GM12878 (cell line): ENCODE data around the gene TBKBP1. TPM values are rescaled to one million over a fixed set of nuclear protein-coding genes. Genes with fewer than 3 reads are reported as not detected.

ENCODE experiments used
- CBFB ChIP-seq: IDR thresholded peaks from 2 replicates; pipeline ENCODE4 v1.6.1; 2016; ENCODE audit warnings: antibody characterized with exemption, low read depth
- CREM ChIP-seq: IDR thresholded peaks from 2 replicates; pipeline ENCODE4 v1.6.1; 2014; ENCODE audit warnings: antibody characterized with exemption, low read depth
- EGR1 ChIP-seq, 2 experiments: IDR thresholded peaks; 1 replicate in 1 of 2; 2 replicates in 1 of 2; pipeline ENCODE4 v1.6.1; 2011 to 2012; ENCODE audit warnings: low read depth in 2 of 2, low read length in 2 of 2, borderline replicate concordance in 1 of 2, mild to moderate bottlenecking in 1 of 2, moderate library complexity in 1 of 2
- HCFC1 ChIP-seq: fragments of 150-350 bp; IDR thresholded peaks from 2 replicates; pipeline ENCODE4 v1.6.1; 2014; ENCODE audit warnings: low read length
- IRF4 ChIP-seq: IDR thresholded peaks from 2 replicates; pipeline ENCODE4 v1.6.1; 2011; ENCODE audit warnings: low read depth, low read length
- NR2F1 ChIP-seq: fragments of 450-650 bp; conservative IDR thresholded peaks from 2 replicates; pipeline ENCODE4 v1.6.1; 2017; ENCODE audit warnings: mild to moderate bottlenecking
- POLR2A ChIP-seq: IDR thresholded peaks from 2 replicates; pipeline ENCODE4 v1.6.1; 2011; ENCODE audit warnings: low read depth, mild to moderate bottlenecking, low read length
- RB1 ChIP-seq: fragments of 450-650 bp; formaldehyde crosslinking; IDR thresholded peaks from 2 replicates; pipeline ENCODE4 v1.6.1; 2017; ENCODE audit warnings: mild to moderate bottlenecking, borderline replicate concordance
- SP1 ChIP-seq: IDR thresholded peaks from one replicate; pipeline ENCODE4 v1.6.1; 2011; ENCODE audit warnings: low read depth, low read length
- SPI1 ChIP-seq: IDR thresholded peaks from 2 replicates; pipeline ENCODE4 v1.6.1; 2011; ENCODE audit warnings: low read depth, mild to moderate bottlenecking, low read length, moderate library complexity, borderline replicate concordance; ENCODE audit not compliant: insufficient read depth
- SREBF2 ChIP-seq: IDR thresholded peaks from 2 replicates; pipeline ENCODE4 v1.6.1; 2012; ENCODE audit warnings: mild to moderate bottlenecking, low read length
- TARDBP ChIP-seq: IDR thresholded peaks from 2 replicates; pipeline ENCODE4 v1.6.1; 2016; ENCODE audit warnings: borderline replicate concordance
- TBL1XR1 ChIP-seq: IDR thresholded peaks from 2 replicates; pipeline ENCODE4 v1.6.1; 2012; ENCODE audit warnings: low read depth, low read length, improper control_type of control experiment
- ZNF207 ChIP-seq: fragments of 450-650 bp; IDR thresholded peaks from 2 replicates; pipeline ENCODE4 v1.6.1; 2014; ENCODE audit warnings: antibody characterized with exemption, mild to moderate bottlenecking, borderline replicate concordance
- polyA plus RNA-seq, 11 experiments: library from polyadenylated mRNA; depleted of rRNA in 4 of 11; unstranded in 6 of 11; stranded (reverse) in 5 of 11; fragments of >200 nt; fragmentation: Nextera tagmentation in 4 of 11; fragmentation: Illumina TruSeq in 1 of 11; extraction: Ambion mirVana in 4 of 11; extraction: Trizol in 1 of 11; gene quantifications; 1 replicate in 1 of 11; 2 replicates in 10 of 11; pipeline versions ENCODE4 v1.2.1 to v1.2.3, GENCODE V29; 2011 to 2016; ENCODE audit warnings: inconsistent platforms in 2 of 11, missing spikeins in 2 of 11, low read depth in 1 of 11
- total RNA-seq, 4 experiments: library from RNA; depleted of rRNA in 3 of 4; stranded (reverse); fragments of >200 nt in 3 of 4; fragmentation: Illumina TruSeq in 1 of 4; extraction: Trizol in 1 of 4; gene quantifications; 2 replicates each; pipeline versions ENCODE4 v1.2.1 to v1.2.3, GENCODE V29; 2013 to 2021
- TF ChIP-seq, protein P1 (sequence below): IDR thresholded peaks from 2 replicates; pipeline ENCODE4 v1.6.1; 2012; ENCODE audit warnings: low read depth, low read length, improper control_type of control experiment
- TF ChIP-seq, protein P2 (sequence below): fragments of 450-650 bp; IDR thresholded peaks from 2 replicates; pipeline ENCODE4 v1.6.1; 2017; ENCODE audit warnings: mild to moderate bottlenecking, moderate library complexity
- TF ChIP-seq, protein P3 (sequence below): fragments of 150-350 bp; IDR thresholded peaks from 2 replicates; pipeline ENCODE4 v1.6.1; 2014; ENCODE audit warnings: mild to moderate bottlenecking, low read depth, low read length
- TF ChIP-seq, protein P4 (sequence below): IDR thresholded peaks from 2 replicates; pipeline ENCODE4 v1.6.1; 2011; ENCODE audit warnings: borderline replicate concordance, low read depth, mild to moderate bottlenecking, moderate library complexity, low read length; ENCODE audit not compliant: insufficient read depth, poor library complexity, severe bottlenecking
- TF ChIP-seq, protein P5 (sequence below): fragments of 450-650 bp; formaldehyde crosslinking; IDR thresholded peaks from 2 replicates; pipeline ENCODE4 v1.4.0; 2020; ENCODE audit warnings: mild to moderate bottlenecking, moderate library complexity

The TBKBP1 gene
- total and polyA plus RNA-seq, 10 of the 15 experiments (the other 5 are each of a cell fraction or from before 2014, with no cell fraction given): 0.11 to 2.7 (median 0.74) TPM; not detected in 3

DNA sequence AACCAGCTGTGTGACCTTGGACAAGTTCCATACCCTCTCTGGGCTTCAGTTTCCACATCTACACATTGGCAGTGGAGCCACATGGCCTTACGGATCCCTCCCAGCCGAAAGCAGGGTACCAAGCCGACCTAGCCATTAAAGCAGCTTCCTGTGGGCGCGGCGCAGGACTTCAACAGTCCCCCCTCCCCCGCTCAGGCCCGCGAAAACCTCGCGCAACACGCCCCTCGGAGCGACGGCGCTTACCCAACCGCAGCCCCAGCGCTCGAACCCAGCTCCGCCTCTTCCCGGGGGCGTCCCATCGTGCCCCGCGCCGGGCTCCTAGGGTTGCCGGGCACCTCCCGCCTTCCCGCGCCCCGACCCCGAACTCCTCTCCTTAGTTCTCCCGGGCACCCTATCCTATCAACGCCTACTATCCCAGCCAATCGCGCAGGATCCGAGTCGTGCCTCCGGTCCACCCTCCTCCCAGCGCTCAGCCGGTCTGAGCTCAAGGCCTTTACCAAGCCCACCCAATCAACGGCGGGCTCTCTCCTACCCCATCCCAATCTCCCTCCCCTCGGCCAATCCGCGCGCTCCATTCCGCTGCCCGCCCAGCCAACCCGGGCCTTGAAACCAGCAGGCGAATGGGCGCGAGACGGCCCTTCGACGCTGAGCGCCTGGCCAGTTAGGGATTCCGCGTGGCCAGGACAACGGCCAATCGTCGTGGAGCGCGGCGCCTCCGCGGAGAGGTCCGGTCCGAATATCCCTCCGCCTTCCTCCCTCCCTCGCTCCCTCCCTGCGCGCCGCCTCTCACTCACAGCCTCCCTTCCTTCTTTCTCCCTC is 44.6 kb upstream of the TBKBP1 start, which contains the start of gene KPNB1 (continued):
- TF ChIP-seq, protein P1, sequence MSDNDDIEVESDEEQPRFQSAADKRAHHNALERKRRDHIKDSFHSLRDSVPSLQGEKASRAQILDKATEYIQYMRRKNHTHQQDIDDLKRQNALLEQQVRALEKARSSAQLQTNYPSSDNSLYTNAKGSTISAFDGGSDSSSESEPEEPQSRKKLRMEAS: peak; percentile 82
- TF ChIP-seq TBL1XR1: no peak; the same call in 1 of the 2 replicates
- no peak for TF ChIP-seq SPI1
- peak; percentile 96 for TF ChIP-seq TARDBP
- TF ChIP-seq, protein P2, sequence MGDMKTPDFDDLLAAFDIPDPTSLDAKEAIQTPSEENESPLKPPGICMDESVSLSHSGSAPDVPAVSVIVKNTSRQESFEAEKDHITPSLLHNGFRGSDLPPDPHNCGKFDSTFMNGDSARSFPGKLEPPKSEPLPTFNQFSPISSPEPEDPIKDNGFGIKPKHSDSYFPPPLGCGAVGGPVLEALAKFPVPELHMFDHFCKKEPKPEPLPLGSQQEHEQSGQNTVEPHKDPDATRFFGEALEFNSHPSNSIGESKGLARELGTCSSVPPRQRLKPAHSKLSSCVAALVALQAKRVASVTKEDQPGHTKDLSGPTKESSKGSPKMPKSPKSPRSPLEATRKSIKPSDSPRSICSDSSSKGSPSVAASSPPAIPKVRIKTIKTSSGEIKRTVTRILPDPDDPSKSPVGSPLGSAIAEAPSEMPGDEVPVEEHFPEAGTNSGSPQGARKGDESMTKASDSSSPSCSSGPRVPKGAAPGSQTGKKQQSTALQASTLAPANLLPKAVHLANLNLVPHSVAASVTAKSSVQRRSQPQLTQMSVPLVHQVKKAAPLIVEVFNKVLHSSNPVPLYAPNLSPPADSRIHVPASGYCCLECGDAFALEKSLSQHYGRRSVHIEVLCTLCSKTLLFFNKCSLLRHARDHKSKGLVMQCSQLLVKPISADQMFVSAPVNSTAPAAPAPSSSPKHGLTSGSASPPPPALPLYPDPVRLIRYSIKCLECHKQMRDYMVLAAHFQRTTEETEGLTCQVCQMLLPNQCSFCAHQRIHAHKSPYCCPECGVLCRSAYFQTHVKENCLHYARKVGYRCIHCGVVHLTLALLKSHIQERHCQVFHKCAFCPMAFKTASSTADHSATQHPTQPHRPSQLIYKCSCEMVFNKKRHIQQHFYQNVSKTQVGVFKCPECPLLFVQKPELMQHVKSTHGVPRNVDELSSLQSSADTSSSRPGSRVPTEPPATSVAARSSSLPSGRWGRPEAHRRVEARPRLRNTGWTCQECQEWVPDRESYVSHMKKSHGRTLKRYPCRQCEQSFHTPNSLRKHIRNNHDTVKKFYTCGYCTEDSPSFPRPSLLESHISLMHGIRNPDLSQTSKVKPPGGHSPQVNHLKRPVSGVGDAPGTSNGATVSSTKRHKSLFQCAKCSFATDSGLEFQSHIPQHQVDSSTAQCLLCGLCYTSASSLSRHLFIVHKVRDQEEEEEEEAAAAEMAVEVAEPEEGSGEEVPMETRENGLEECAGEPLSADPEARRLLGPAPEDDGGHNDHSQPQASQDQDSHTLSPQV: no peak
- TF ChIP-seq RB1: peak; percentile 79; the same call in 1 of the 2 replicates
- peak; percentile 74; the same call in 1 of the 2 replicates for TF ChIP-seq IRF4
- peak in 1 of 2 experiments; percentile 90; a peak in 2 of 3 replicates for TF ChIP-seq EGR1 (IDR thresholded peaks at IDR 0.05; ENCODE audit: borderline replicate concordance in 1 of 2, low read depth in 2 of 2, low read length in 2 of 2)
- TF ChIP-seq ZNF207: no peak
- TF ChIP-seq, protein P3, sequence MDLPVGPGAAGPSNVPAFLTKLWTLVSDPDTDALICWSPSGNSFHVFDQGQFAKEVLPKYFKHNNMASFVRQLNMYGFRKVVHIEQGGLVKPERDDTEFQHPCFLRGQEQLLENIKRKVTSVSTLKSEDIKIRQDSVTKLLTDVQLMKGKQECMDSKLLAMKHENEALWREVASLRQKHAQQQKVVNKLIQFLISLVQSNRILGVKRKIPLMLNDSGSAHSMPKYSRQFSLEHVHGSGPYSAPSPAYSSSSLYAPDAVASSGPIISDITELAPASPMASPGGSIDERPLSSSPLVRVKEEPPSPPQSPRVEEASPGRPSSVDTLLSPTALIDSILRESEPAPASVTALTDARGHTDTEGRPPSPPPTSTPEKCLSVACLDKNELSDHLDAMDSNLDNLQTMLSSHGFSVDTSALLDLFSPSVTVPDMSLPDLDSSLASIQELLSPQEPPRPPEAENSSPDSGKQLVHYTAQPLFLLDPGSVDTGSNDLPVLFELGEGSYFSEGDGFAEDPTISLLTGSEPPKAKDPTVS: 0 out of 2 replicates have a peak, but pooled peaks have one; percentile 35
- TF ChIP-seq HCFC1: peak; percentile 62
- no peak for TF ChIP-seq SREBF2
- TF ChIP-seq CREM: peak; percentile 90
- TF ChIP-seq NR2F1: peak; percentile 46
- TF ChIP-seq, protein P4, sequence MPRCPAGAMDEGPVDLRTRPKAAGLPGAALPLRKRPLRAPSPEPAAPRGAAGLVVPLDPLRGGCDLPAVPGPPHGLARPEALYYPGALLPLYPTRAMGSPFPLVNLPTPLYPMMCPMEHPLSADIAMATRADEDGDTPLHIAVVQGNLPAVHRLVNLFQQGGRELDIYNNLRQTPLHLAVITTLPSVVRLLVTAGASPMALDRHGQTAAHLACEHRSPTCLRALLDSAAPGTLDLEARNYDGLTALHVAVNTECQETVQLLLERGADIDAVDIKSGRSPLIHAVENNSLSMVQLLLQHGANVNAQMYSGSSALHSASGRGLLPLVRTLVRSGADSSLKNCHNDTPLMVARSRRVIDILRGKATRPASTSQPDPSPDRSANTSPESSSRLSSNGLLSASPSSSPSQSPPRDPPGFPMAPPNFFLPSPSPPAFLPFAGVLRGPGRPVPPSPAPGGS: no peak
- peak; percentile 37; the same call in 1 of the 2 replicates for TF ChIP-seq CBFB
- TF ChIP-seq, protein P5, sequence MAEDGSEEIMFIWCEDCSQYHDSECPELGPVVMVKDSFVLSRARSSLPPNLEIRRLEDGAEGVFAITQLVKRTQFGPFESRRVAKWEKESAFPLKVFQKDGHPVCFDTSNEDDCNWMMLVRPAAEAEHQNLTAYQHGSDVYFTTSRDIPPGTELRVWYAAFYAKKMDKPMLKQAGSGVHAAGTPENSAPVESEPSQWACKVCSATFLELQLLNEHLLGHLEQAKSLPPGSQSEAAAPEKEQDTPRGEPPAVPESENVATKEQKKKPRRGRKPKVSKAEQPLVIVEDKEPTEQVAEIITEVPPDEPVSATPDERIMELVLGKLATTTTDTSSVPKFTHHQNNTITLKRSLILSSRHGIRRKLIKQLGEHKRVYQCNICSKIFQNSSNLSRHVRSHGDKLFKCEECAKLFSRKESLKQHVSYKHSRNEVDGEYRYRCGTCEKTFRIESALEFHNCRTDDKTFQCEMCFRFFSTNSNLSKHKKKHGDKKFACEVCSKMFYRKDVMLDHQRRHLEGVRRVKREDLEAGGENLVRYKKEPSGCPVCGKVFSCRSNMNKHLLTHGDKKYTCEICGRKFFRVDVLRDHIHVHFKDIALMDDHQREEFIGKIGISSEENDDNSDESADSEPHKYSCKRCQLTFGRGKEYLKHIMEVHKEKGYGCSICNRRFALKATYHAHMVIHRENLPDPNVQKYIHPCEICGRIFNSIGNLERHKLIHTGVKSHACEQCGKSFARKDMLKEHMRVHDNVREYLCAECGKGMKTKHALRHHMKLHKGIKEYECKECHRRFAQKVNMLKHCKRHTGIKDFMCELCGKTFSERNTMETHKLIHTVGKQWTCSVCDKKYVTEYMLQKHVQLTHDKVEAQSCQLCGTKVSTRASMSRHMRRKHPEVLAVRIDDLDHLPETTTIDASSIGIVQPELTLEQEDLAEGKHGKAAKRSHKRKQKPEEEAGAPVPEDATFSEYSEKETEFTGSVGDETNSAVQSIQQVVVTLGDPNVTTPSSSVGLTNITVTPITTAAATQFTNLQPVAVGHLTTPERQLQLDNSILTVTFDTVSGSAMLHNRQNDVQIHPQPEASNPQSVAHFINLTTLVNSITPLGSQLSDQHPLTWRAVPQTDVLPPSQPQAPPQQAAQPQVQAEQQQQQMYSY: no peak
- peak; percentile 76 for TF ChIP-seq POLR2A
- peak; percentile 99 for TF ChIP-seq SP1
